Measurements from ENCODE around the gene ARHGEF25. TPM values are rescaled to one million over a fixed set of nuclear protein-coding genes. Genes with fewer than 3 reads are reported as not detected.

Gene ARHGEF25
- polyA plus RNA-seq, 2 of the 4 experiments (the other 2 are of a cell fraction), result 9.3 to 13.8 TPM

DNA sequence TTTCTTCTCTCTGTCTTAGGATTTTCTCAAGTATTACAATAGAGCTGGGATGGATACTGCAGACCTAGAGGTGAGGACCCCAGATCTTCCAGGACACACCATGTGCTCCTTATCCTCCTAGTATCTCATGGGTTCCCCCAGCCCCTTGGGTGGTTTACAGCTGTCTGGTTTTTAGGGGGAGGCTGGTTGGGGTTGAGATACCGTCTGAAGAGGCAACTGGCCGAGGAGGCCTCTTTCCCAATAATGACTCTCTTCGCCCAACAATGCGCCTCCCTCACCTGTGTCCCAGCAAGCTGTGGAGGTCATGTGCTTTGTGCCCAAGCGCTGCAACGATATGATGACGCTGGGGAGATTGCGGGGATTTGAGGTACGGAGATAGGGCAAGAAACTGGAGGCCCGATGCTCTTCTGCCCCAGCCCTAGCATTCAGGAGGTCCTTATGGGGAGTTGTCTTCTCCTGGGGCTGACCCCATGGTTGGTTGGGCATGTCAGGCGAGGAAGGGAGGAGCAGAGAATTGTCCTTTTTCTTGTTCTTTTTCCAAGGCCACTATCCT, 3.8 kb downstream of the ARHGEF25 start:
- no peak for ATAC-seq
- ChIA-PET POLR2A (no interaction called here), CTCF (interaction anchor here (0.7 to 20.9 kb wide), 8 partner anchors 9 to 307 kb away, joined by 3 to 336 read pairs (median 4); partner anchors contain the start of genes B4GALNT1, GLI1, OS9 and PIP4K2C)
- no peak overlapping the region for H3K4me3 ChIP-seq
- no peak for FAIRE-seq
- no peaks in the 10 kb centered on the region for H3K9me3 ChIP-seq
- no peak overlapping the region for H3K4me2 ChIP-seq
- no peak overlapping the region for H3K27ac ChIP-seq
- TF ChIP-seq HOXA7 (CRISPR knock-in tag; IDR thresholded peaks at IDR 0.05) (no peak), SREBF2 (IDR thresholded peaks at IDR 0.05) (no peak), EP300 (IDR thresholded peaks at IDR 0.05) (no peak), CBX2 (IDR thresholded peaks at IDR 0.05; ENCODE audit: borderline replicate concordance, low read depth) (no peak), RAD21 (conservative IDR thresholded peaks at IDR 0.05 in 1 of 2, IDR thresholded peaks at IDR 0.05 in 1 of 2) (no peak), KDM1A (IDR thresholded peaks at IDR 0.05; ENCODE audit: low read depth) (no peak), SMC3 (IDR thresholded peaks at IDR 0.05) (no peak), MYC (IDR thresholded peaks at IDR 0.05; ENCODE audit: borderline replicate concordance, low read length) (no peak), JUNB (IDR thresholded peaks at IDR 0.05) (no peak)
- TF ChIP-seq, protein P1, sequence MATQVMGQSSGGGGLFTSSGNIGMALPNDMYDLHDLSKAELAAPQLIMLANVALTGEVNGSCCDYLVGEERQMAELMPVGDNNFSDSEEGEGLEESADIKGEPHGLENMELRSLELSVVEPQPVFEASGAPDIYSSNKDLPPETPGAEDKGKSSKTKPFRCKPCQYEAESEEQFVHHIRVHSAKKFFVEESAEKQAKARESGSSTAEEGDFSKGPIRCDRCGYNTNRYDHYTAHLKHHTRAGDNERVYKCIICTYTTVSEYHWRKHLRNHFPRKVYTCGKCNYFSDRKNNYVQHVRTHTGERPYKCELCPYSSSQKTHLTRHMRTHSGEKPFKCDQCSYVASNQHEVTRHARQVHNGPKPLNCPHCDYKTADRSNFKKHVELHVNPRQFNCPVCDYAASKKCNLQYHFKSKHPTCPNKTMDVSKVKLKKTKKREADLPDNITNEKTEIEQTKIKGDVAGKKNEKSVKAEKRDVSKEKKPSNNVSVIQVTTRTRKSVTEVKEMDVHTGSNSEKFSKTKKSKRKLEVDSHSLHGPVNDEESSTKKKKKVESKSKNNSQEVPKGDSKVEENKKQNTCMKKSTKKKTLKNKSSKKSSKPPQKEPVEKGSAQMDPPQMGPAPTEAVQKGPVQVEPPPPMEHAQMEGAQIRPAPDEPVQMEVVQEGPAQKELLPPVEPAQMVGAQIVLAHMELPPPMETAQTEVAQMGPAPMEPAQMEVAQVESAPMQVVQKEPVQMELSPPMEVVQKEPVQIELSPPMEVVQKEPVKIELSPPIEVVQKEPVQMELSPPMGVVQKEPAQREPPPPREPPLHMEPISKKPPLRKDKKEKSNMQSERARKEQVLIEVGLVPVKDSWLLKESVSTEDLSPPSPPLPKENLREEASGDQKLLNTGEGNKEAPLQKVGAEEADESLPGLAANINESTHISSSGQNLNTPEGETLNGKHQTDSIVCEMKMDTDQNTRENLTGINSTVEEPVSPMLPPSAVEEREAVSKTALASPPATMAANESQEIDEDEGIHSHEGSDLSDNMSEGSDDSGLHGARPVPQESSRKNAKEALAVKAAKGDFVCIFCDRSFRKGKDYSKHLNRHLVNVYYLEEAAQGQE (IDR thresholded peaks at IDR 0.05), result no peak
- TF ChIP-seq, protein P2, sequence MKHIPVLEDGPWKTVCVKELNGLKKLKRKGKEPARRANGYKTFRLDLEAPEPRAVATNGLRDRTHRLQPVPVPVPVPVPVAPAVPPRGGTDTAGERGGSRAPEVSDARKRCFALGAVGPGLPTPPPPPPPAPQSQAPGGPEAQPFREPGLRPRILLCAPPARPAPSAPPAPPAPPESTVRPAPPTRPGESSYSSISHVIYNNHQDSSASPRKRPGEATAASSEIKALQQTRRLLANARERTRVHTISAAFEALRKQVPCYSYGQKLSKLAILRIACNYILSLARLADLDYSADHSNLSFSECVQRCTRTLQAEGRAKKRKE (CRISPR knock-in tag; IDR thresholded peaks at IDR 0.05; ENCODE audit: low read depth), result no peak
- TF ChIP-seq, protein P3, sequence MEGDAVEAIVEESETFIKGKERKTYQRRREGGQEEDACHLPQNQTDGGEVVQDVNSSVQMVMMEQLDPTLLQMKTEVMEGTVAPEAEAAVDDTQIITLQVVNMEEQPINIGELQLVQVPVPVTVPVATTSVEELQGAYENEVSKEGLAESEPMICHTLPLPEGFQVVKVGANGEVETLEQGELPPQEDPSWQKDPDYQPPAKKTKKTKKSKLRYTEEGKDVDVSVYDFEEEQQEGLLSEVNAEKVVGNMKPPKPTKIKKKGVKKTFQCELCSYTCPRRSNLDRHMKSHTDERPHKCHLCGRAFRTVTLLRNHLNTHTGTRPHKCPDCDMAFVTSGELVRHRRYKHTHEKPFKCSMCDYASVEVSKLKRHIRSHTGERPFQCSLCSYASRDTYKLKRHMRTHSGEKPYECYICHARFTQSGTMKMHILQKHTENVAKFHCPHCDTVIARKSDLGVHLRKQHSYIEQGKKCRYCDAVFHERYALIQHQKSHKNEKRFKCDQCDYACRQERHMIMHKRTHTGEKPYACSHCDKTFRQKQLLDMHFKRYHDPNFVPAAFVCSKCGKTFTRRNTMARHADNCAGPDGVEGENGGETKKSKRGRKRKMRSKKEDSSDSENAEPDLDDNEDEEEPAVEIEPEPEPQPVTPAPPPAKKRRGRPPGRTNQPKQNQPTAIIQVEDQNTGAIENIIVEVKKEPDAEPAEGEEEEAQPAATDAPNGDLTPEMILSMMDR (IDR thresholded peaks at IDR 0.05), result no peak
- no peak for DNase-seq (ENCODE audit: low read depth in 1 of 2, low spot score in 1 of 2)
- 87% methylated on average over 11 of the region's 11 CpGs for WGBS (ENCODE audit: missing lambda C conversion rate)
- peaks cover 14% of the 10 kb centered on the region; the same call in 2 of the 3 replicates for H3K4me1 ChIP-seq

DNA sequence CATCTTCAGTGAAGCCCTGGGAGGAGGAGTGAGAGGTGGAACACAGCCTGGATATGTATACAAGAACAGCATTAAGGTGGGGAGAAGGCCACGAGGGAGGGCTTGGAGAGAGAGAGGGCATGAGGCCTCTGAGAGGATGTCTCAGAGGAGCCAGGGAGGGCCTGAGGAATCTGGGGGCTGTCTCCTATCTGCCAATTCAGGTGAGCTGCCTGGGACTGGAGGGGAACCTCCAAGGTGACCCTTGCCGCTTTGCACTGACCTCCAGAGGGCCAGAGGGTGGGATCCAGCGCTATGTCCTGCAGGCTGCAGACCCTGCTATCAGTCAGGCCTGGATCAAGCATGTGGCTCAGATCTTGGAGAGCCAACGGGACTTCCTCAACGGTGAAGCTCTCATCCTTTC, 4.4 kb downstream of the ARHGEF25 start:
- ATAC-seq (no peak), FAIRE-seq (no peak), DNase-seq (ENCODE audit: low read depth in 1 of 2, low spot score in 1 of 2) (no peak)
- H3K4me2 ChIP-seq, result no peak overlapping the region
- 80% methylated on average over 5 of the region's 5 CpGs for WGBS (ENCODE audit: missing lambda C conversion rate)
- TF ChIP-seq, protein P2 (CRISPR knock-in tag; IDR thresholded peaks at IDR 0.05; ENCODE audit: low read depth), result no peak
- TF ChIP-seq ZFP36 (IDR thresholded peaks at IDR 0.05; ENCODE audit: borderline replicate concordance, partially characterized antibody) (no peak), HDAC2 (IDR thresholded peaks at IDR 0.05) (no peak), FOXS1 (CRISPR knock-in tag; IDR thresholded peaks at IDR 0.05) (no peak), MAZ (IDR thresholded peaks at IDR 0.05; ENCODE audit: borderline replicate concordance, low read depth, low read length) (no peak), SREBF2 (IDR thresholded peaks at IDR 0.05) (no peak)
- TF ChIP-seq, protein P4, sequence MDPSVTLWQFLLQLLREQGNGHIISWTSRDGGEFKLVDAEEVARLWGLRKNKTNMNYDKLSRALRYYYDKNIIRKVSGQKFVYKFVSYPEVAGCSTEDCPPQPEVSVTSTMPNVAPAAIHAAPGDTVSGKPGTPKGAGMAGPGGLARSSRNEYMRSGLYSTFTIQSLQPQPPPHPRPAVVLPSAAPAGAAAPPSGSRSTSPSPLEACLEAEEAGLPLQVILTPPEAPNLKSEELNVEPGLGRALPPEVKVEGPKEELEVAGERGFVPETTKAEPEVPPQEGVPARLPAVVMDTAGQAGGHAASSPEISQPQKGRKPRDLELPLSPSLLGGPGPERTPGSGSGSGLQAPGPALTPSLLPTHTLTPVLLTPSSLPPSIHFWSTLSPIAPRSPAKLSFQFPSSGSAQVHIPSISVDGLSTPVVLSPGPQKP (IDR thresholded peaks at IDR 0.05; ENCODE audit: low read depth, low read length), result no peak
- H3K27ac ChIP-seq, result no peak overlapping the region
- peaks cover 13% of the 10 kb centered on the region; the same call in 2 of the 3 replicates for H3K4me1 ChIP-seq
- H3K9me3 ChIP-seq, result no peaks in the 10 kb centered on the region
- CTCF ChIA-PET, result interaction anchor here (0.7 to 20.9 kb wide), 6 partner anchors 10 to 308 kb away, joined by 3 to 336 read pairs (median 4); partner anchors contain the start of genes B4GALNT1 and GLI1
- no peak overlapping the region for H3K4me3 ChIP-seq
- POLR2A ChIA-PET, result no interaction called here

Measured in A549 (cell line).